Effector memory CD8-positive, alpha-beta T cell (primary cell): ENCODE data around the gene TMEM87B.
A peak's percentile ranks its signal among the peaks of the same experiment; 100 is the strongest.
"Not testable (repeated sequence)": the region's sequence is repeated elsewhere in the genome, so short reads cannot be mapped to it uniquely, and the experiment has no call there.

Experiments used
- ATAC-seq: fragments of 150-1000 bp; cut with Tn5 transposase; replicated peaks from 2 replicates; pipeline ENCODE4 v1.10.0; 2021; ENCODE audit warnings: mild to moderate bottlenecking, moderate library complexity
- DNase-seq, 3 experiments: peaks; one replicate each; pipeline ENCODE4 v3.0.0; 2021
- H3K27ac Mint-ChIP-seq, 2 donors: one replicate each; pipeline ENCODE4 v1.8.0; 2022; ENCODE audit warnings: mild to moderate bottlenecking in 2 of 2, mixed read lengths in 2 of 2, moderate library complexity in 2 of 2
- H3K27me3 Mint-ChIP-seq, 2 donors: one replicate each; pipeline ENCODE4 v1.8.0; 2022; ENCODE audit warnings: mixed read lengths in 2 of 2
- H3K36me3 Mint-ChIP-seq: one replicate; pipeline ENCODE4 v1.8.0; 2022; ENCODE audit warnings: mild to moderate bottlenecking, moderate library complexity, mixed read lengths; ENCODE audit not compliant: insufficient read depth
- H3K4me1 Mint-ChIP-seq, 2 donors: one replicate each; pipeline ENCODE4 v1.8.0; 2022; ENCODE audit warnings: low read depth in 2 of 2, mixed read lengths in 2 of 2
- H3K4me3 Mint-ChIP-seq, 2 donors: one replicate each; pipeline ENCODE4 v1.8.0; 2022; ENCODE audit warnings: mild to moderate bottlenecking in 2 of 2, mixed read lengths in 2 of 2, moderate library complexity in 2 of 2
- H3K9me3 Mint-ChIP-seq, 2 donors: one replicate each; pipeline ENCODE4 v1.8.0; 2022; ENCODE audit warnings: mixed read lengths in 2 of 2

The TMEM87B gene

GRCh38 chr2:112062894-112063293 lies 7.8 kb downstream of the TMEM87B start:
- Mint-ChIP-seq H3K36me3 (peaks cover 52% of the 10 kb centered on the region), H3K27me3 (no peaks in the 10 kb centered on the region), H3K4me1 (peaks cover 22 to 43% of the 10 kb centered on the region in 2 donors), H3K27ac (peak overlapping the region; percentile 1 to 80), H3K9me3 (no peaks in the 10 kb centered on the region), H3K4me3 (no peak overlapping the region)
- no peak for DNase-seq
- no peak for ATAC-seq

DNA sequence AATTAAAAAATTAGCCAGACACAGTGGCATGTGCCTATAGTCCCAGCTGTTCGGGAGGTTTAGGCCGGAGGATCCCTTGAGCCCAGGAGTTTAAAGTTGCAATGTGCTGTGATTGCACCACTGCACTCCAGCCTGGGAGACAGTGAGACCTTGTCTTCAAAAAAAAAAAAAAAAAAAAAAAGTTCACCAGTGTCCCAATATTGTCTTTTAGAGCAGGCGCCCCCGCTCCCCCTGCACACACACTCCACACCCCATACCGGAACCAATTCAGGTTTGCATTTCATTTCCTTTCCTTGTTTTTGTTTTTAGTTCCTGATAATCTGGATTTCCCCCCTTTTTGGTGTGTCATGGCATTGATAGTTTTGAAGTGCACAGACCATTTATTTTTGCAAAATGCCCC lies 10.4 kb downstream of the TMEM87B start:
- Mint-ChIP-seq H3K27ac (peak overlapping the region in 1 of 2 donors; percentile 62), H3K4me1 (peaks cover 15 to 42% of the 10 kb centered on the region in 2 donors), H3K9me3 (peaks cover 2 to 6% of the 10 kb centered on the region in 2 donors), H3K4me3 (no peak overlapping the region), H3K36me3 (peaks cover 69% of the 10 kb centered on the region), H3K27me3 (no peaks in the 10 kb centered on the region)
- DNase-seq (no peak), ATAC-seq (no peak)

GRCh38 chr2:112065966-112066365 lies 10.9 kb downstream of the TMEM87B start:
- Mint-ChIP-seq H3K4me3 (no peak overlapping the region), H3K36me3 (peaks cover 68% of the 10 kb centered on the region), H3K27ac (peak overlapping the region in 1 of 2 donors; percentile 62), H3K9me3 (peaks cover 2 to 6% of the 10 kb centered on the region in 2 donors), H3K4me1 (peaks cover 15 to 42% of the 10 kb centered on the region in 2 donors), H3K27me3 (no peaks in the 10 kb centered on the region)
- DNase-seq = no peak
- ATAC-seq = no peak

GRCh38 chr2:112069794-112070193 lies 14.7 kb downstream of the TMEM87B start:
- H3K27me3 Mint-ChIP-seq, H3K9me3 Mint-ChIP-seq, H3K4me3 Mint-ChIP-seq, ATAC-seq, DNase-seq: not testable (repeated sequence)
- H3K27ac Mint-ChIP-seq = peak overlapping the region; percentile 19 to 75
- H3K4me1 Mint-ChIP-seq = peaks cover 25 to 54% of the 10 kb centered on the region in 2 donors
- H3K36me3 Mint-ChIP-seq = peaks cover 71% of the 10 kb centered on the region

- Mint-ChIP-seq H3K9me3 (peaks cover 2 to 6% of the 10 kb centered on the region in 2 donors), H3K36me3 (peaks cover 62% of the 10 kb centered on the region), H3K27ac (peak overlapping the region in 1 of 2 donors; percentile 20), H3K27me3 (no peaks in the 10 kb centered on the region), H3K4me1 (peaks cover 25 to 42% of the 10 kb centered on the region in 2 donors), H3K4me3 (no peak overlapping the region)
- DNase-seq (no peak), ATAC-seq (no peak)
Observed at GRCh38 chr2:112073875-112074274, 18.8 kb downstream of the TMEM87B start.

GRCh38 chr2:112074506-112074905 lies 19.4 kb downstream of the TMEM87B start:
- DNase-seq = no peak
- peak overlapping the region; percentile 20 to 32 for H3K27ac Mint-ChIP-seq
- no peaks in the 10 kb centered on the region for H3K27me3 Mint-ChIP-seq
- H3K4me3 Mint-ChIP-seq = no peak overlapping the region
- peaks cover 0 to under 1% of the 10 kb centered on the region in 2 donors for H3K9me3 Mint-ChIP-seq
- H3K4me1 Mint-ChIP-seq = peaks cover 24 to 37% of the 10 kb centered on the region in 2 donors
- ATAC-seq = no peak
- peaks cover 57% of the 10 kb centered on the region for H3K36me3 Mint-ChIP-seq

DNA sequence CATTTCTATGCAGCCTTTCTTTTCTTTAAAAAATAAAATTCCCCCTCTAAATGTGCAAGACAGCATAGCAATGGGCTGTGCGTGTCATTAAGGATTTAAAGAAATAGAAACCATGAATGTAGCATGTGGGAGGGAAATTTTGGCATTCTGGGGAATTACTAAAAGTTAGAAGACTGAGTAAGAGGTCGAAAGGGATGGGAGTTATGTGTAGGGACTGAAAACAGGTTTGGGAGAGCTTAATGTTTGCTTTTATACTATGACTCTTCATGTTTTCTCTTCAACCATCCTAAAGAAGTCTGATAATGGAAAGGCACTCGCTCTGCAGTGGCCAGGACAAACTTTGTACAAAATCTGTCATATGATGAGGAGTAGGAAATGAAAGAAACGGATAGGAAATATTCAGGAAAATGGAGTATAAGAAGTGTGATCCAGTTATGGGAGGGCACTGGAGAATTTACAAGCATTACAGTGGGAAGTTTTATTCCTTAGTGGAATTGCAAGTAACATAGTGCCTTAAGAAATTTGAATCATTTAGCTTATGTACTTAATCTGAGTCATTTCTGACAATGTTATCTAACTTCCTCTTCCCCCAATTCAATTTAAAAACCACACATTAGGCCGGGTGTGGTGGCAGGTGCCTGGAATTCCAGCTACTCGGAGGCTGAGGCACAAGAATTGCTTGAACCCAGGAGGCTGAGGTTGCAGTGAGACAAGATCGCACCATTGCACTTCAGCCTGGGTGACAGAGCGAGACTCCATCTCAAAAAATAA lies 20.6 kb downstream of the TMEM87B start:
- ATAC-seq (no peak), DNase-seq (no peak)
- no peaks in the 10 kb centered on the region for H3K9me3 Mint-ChIP-seq
- H3K27ac Mint-ChIP-seq = no peak overlapping the region
- H3K4me3 Mint-ChIP-seq = no peak overlapping the region
- H3K36me3 Mint-ChIP-seq = peaks cover 54% of the 10 kb centered on the region
- peaks cover 26 to 34% of the 10 kb centered on the region in 2 donors for H3K4me1 Mint-ChIP-seq
- no peaks in the 10 kb centered on the region for H3K27me3 Mint-ChIP-seq

DNA sequence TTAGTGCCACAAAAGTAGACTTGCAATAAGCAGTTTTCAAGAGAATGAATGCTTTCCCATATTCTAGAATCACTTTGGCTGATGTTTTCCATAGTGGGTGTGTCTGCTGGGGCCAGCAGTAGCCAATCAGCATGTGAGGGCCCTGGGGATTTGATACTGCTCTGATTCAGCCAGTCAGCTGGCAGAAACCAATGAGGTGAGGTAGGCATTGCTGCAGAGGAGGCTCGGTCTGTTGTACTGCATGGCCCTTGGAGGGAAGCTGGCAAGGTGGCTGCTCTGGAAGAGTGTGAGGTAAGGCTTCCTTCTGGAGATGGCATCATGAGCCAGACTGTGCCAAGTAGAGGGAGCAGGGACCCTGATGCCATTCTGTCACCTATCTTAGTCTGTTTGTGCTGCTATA lies 22.7 kb downstream of the TMEM87B start:
- no peak for ATAC-seq
- peak overlapping the region in 1 of 2 donors; percentile 26 for H3K27ac Mint-ChIP-seq
- H3K36me3 Mint-ChIP-seq = peaks cover 61% of the 10 kb centered on the region
- peaks cover 18 to 27% of the 10 kb centered on the region in 2 donors for H3K4me1 Mint-ChIP-seq
- H3K27me3 Mint-ChIP-seq = no peaks in the 10 kb centered on the region
- no peaks in the 10 kb centered on the region for H3K9me3 Mint-ChIP-seq
- no peak for DNase-seq
- H3K4me3 Mint-ChIP-seq = no peak overlapping the region

GRCh38 chr2:112081262-112081661 lies 26.2 kb downstream of the TMEM87B start:
- Mint-ChIP-seq H3K4me1 (peaks cover 10 to 11% of the 10 kb centered on the region in 2 donors), H3K9me3 (no peaks in the 10 kb centered on the region), H3K4me3 (no peak overlapping the region), H3K27me3 (no peaks in the 10 kb centered on the region), H3K36me3 (peaks cover 62% of the 10 kb centered on the region), H3K27ac (peak overlapping the region in 1 of 2 donors; percentile 86)
- ATAC-seq (no peak), DNase-seq (no peak)

GRCh38 chr2:112084689-112085374 lies 29.8 kb downstream of the TMEM87B start:
- peak overlapping the region in 1 of 2 donors; percentile 74 for H3K27ac Mint-ChIP-seq
- H3K4me3 Mint-ChIP-seq = no peak overlapping the region
- ATAC-seq (no peak), DNase-seq (no peak)
- H3K9me3 Mint-ChIP-seq = no peaks in the 10 kb centered on the region
- H3K27me3 Mint-ChIP-seq = no peaks in the 10 kb centered on the region
- peaks cover 8 to 19% of the 10 kb centered on the region in 2 donors for H3K4me1 Mint-ChIP-seq
- H3K36me3 Mint-ChIP-seq = peaks cover 68% of the 10 kb centered on the region

GRCh38 chr2:112085375-112085730 lies 30.3 kb downstream of the TMEM87B start:
- Mint-ChIP-seq H3K4me3 (no peak overlapping the region), H3K4me1 (peaks cover 8 to 21% of the 10 kb centered on the region in 2 donors), H3K36me3 (peaks cover 69% of the 10 kb centered on the region), H3K27ac (peak overlapping the region in 1 of 2 donors; percentile 74), H3K9me3 (no peaks in the 10 kb centered on the region), H3K27me3 (no peaks in the 10 kb centered on the region)
- DNase-seq = no peak
- no peak for ATAC-seq

- H3K27me3 Mint-ChIP-seq = no peaks in the 10 kb centered on the region
- H3K9me3 Mint-ChIP-seq = no peaks in the 10 kb centered on the region
- ATAC-seq = no peak
- H3K36me3 Mint-ChIP-seq = peaks cover 67% of the 10 kb centered on the region
- H3K27ac Mint-ChIP-seq = peak overlapping the region; percentile 23 to 36
- no peak overlapping the region for H3K4me3 Mint-ChIP-seq
- DNase-seq = no peak
- H3K4me1 Mint-ChIP-seq = peaks cover 6 to 16% of the 10 kb centered on the region in 2 donors
Observed at GRCh38 chr2:112085916-112086669, 31.0 kb downstream of the TMEM87B start.

DNA sequence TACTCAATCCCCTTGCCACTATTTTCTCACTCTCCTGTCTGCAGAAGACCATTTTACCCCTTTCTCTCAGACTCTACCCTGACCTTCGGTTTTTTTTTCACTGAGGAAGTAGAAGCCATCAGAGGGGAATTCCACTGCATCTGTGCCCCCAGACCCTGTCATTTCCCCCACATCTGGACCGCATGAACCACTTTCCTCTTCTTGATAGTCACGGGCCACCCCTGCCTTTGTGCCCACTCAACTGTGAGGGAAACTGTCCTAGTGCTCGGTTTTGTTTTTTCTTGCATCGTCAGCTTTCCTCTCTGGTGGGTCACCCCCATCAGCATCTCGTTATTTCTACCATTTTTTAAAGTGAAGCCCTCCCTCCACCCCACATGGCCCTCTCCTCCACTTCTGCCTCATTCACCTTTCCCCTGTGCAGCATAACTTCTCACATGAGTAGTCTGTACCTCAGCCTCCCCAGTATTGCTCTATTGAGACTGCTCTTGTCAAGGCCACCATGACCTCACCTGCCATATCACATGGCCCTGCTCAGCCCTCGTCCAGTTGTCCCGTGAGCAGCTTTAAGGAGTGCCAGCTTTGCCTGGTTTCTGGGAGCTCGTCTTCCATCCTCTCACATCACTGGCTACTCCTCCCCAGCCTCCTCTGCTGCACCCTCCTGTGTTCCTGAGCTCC lies 32.4 kb downstream of the TMEM87B start:
- Mint-ChIP-seq H3K4me3 (no peak overlapping the region), H3K27me3 (no peaks in the 10 kb centered on the region), H3K27ac (peak overlapping the region; percentile 23 to 35), H3K9me3 (no peaks in the 10 kb centered on the region), H3K36me3 (peaks cover 57% of the 10 kb centered on the region), H3K4me1 (peaks cover 6 to 20% of the 10 kb centered on the region in 2 donors)
- ATAC-seq = no peak
- no peak for DNase-seq
